Transverse colon (tissue), 4 donors: ENCODE measurements around the gene TWF1.

ENCODE experiments used
- CTCF ChIP-seq, 5 experiments: fragments of 200-600 bp in 3 of 5; fragments of 450-650 bp in 2 of 5; sonication (generic) in 3 of 5; IDR thresholded peaks; 1 replicate in 2 of 5; 2 replicates in 3 of 5; pipeline ENCODE4 v1.5.1; 2016 to 2017; ENCODE audit warnings: antibody characterized with exemption in 5 of 5, inconsistent platforms in 3 of 5, mild to moderate bottlenecking in 2 of 5, moderate library complexity in 1 of 5
- POLR2A ChIP-seq: fragments of 450-650 bp; IDR thresholded peaks from one replicate; pipeline ENCODE4 v1.6.1; 2016; ENCODE audit warnings: antibody characterized with exemption, mild to moderate bottlenecking, moderate library complexity
- POLR2AphosphoS5 ChIP-seq, 3 donors: sonication (generic); formaldehyde crosslinking; IDR thresholded peaks; one replicate each; pipeline ENCODE4 v1.6.1; 2016; ENCODE audit warnings: antibody characterized with exemption in 3 of 3

- no peak for TF ChIP-seq POLR2AphosphoS5 (IDR thresholded peaks at IDR 0.05)
- TF ChIP-seq CTCF (IDR thresholded peaks at IDR 0.05): no peak
- no peak for TF ChIP-seq POLR2A
Observed at GRCh38 chr12:43766291-43766690, 39.8 kb downstream of the TWF1 start.
